H9 (cell line): ENCODE results near the gene CTR9. TPM values are rescaled to one million over a fixed set of nuclear protein-coding genes. Genes with fewer than 3 reads are reported as not detected.

Source experiments
- DNase-seq: peaks from one replicate; pipeline ENCODE4 v3.0.0-alpha.2; 2017
- H2AFZ ChIP-seq: one replicate; pipeline ENCODE4 v1.6.1; 2013; ENCODE audit warnings: mild to moderate bottlenecking, low read length, control low read depth, moderate library complexity
- H2AK5ac ChIP-seq: 2 replicates; pipeline ENCODE4 v1.6.1; 2013; ENCODE audit warnings: low read length, control low read depth, mixed read lengths; ENCODE audit not compliant: insufficient read length
- H2BK120ac ChIP-seq: one replicate; pipeline ENCODE4 v1.6.1; 2013; ENCODE audit warnings: low read depth, mild to moderate bottlenecking, low read length, control low read depth, inconsistent platforms; ENCODE audit not compliant: poor library complexity, severe bottlenecking
- H2BK12ac ChIP-seq: 2 replicates; pipeline ENCODE4 v1.6.1; 2013; ENCODE audit warnings: low read length, control low read depth, mixed read lengths, low read depth; ENCODE audit not compliant: insufficient read length
- H2BK15ac ChIP-seq: 2 replicates; pipeline ENCODE4 v1.6.1; 2013; ENCODE audit warnings: low read depth, low read length, control low read depth
- H2BK20ac ChIP-seq: one replicate; pipeline ENCODE4 v1.6.1; 2013; ENCODE audit warnings: low read depth, mild to moderate bottlenecking, low read length, control low read depth, inconsistent platforms; ENCODE audit not compliant: poor library complexity, severe bottlenecking
- H2BK5ac ChIP-seq: 2 replicates; pipeline ENCODE4 v1.6.1; 2013; ENCODE audit warnings: low read length, control low read depth, mixed read lengths; ENCODE audit not compliant: insufficient read length
- H3K14ac ChIP-seq: 2 replicates; pipeline ENCODE4 v1.6.1; 2013; ENCODE audit warnings: low read length, control low read depth; ENCODE audit not compliant: insufficient read depth
- H3K18ac ChIP-seq: 2 replicates; pipeline ENCODE4 v1.6.1; 2013; ENCODE audit warnings: low read depth, mild to moderate bottlenecking, mixed read lengths, low read length, control low read depth; ENCODE audit not compliant: insufficient read length
- H3K23ac ChIP-seq: 2 replicates; pipeline ENCODE4 v1.6.1; 2013; ENCODE audit warnings: low read length, control low read depth, mixed read lengths, low read depth; ENCODE audit not compliant: insufficient read length
- H3K23me2 ChIP-seq: 2 replicates; pipeline ENCODE4 v1.6.1; 2013; ENCODE audit warnings: low read depth, mild to moderate bottlenecking, mixed read lengths, low read length, control low read depth; ENCODE audit not compliant: insufficient read length, poor library complexity, severe bottlenecking
- H3K27ac ChIP-seq: 2 replicates; pipeline ENCODE4 v1.5.1; 2013; ENCODE audit warnings: low read length, control low read depth, mixed read lengths, low read depth; ENCODE audit not compliant: insufficient read length
- H3K27me3 ChIP-seq: 2 replicates; pipeline ENCODE4 v1.6.1; 2013; ENCODE audit warnings: low read length, control low read depth, inconsistent platforms; ENCODE audit not compliant: insufficient read depth
- H3K4ac ChIP-seq: 2 replicates; pipeline ENCODE4 v1.6.1; 2013; ENCODE audit warnings: low read depth, mild to moderate bottlenecking, control low read depth, inconsistent platforms, low read length, moderate library complexity
- H3K4me1 ChIP-seq: 2 replicates; pipeline ENCODE4 v1.6.1; 2013; ENCODE audit warnings: low read length, control low read depth, inconsistent platforms; ENCODE audit not compliant: insufficient read depth
- H3K4me2 ChIP-seq: 2 replicates; pipeline ENCODE4 v1.6.1; 2013; ENCODE audit warnings: low read length, control low read depth, mixed read lengths; ENCODE audit not compliant: insufficient read length, insufficient read depth
- H3K56ac ChIP-seq: 2 replicates; pipeline ENCODE4 v1.6.1; 2013; ENCODE audit warnings: low read depth, mild to moderate bottlenecking, mixed read lengths, low read length, control low read depth; ENCODE audit not compliant: insufficient read length
- H3K79me1 ChIP-seq: 2 replicates; pipeline ENCODE4 v1.6.1; 2013; ENCODE audit warnings: low read depth, mild to moderate bottlenecking, moderate library complexity, low read length, control low read depth, inconsistent platforms; ENCODE audit not compliant: insufficient read depth, poor library complexity, severe bottlenecking
- H3K79me2 ChIP-seq: 2 replicates; pipeline ENCODE4 v1.6.1; 2013; ENCODE audit warnings: low read length, control low read depth, inconsistent platforms; ENCODE audit not compliant: insufficient read depth
- H3K9ac ChIP-seq: 2 replicates; pipeline ENCODE4 v1.6.1; 2013; ENCODE audit warnings: low read length, control low read depth, mixed read lengths; ENCODE audit not compliant: insufficient read length; ENCODE audit errors: extremely low read depth
- H3K9me3 ChIP-seq: one replicate; pipeline ENCODE4 v1.6.1; 2013; ENCODE audit warnings: low read depth, low read length, inconsistent platforms; ENCODE audit not compliant: control insufficient read depth
- H3T11ph ChIP-seq: one replicate; pipeline ENCODE4 v1.6.1; 2013; ENCODE audit warnings: mild to moderate bottlenecking, low read length, control low read depth, inconsistent platforms
- H4K20me1 ChIP-seq: one replicate; pipeline ENCODE4 v1.6.1; 2013; ENCODE audit not compliant: control insufficient read depth, insufficient read length, insufficient read depth
- H4K5ac ChIP-seq: 2 replicates; pipeline ENCODE4 v1.6.1; 2013; ENCODE audit warnings: low read depth, mild to moderate bottlenecking, mixed read lengths, low read length, control low read depth; ENCODE audit not compliant: insufficient read length
- H4K8ac ChIP-seq: replicated peaks from 2 replicates; pipeline ENCODE4 v1.6.1; 2013; ENCODE audit warnings: low read length, control low read depth, mixed read lengths, low read depth; ENCODE audit not compliant: insufficient read length
- H4K91ac ChIP-seq: 2 replicates; pipeline ENCODE4 v1.6.1; 2013; ENCODE audit warnings: low read depth, mild to moderate bottlenecking, moderate library complexity, mixed read lengths, low read length, control low read depth; ENCODE audit not compliant: insufficient read length
- H3K27ac Mint-ChIP-seq, 3 experiments: 2 replicates in 2 of 3; 3 replicates in 1 of 3; pipeline ENCODE4 v1.8.0; 2020 to 2021; ENCODE audit warnings: mixed read lengths in 3 of 3, mild to moderate bottlenecking in 1 of 3, moderate library complexity in 1 of 3
- H3K27me3 Mint-ChIP-seq: 2 replicates; pipeline ENCODE4 v1.8.0; 2021; ENCODE audit warnings: low read depth, mild to moderate bottlenecking, moderate library complexity, mixed read lengths
- H3K36me3 Mint-ChIP-seq, 3 experiments: 2 replicates in 2 of 3; 3 replicates in 1 of 3; pipeline ENCODE4 v1.8.0; 2020 to 2021; ENCODE audit warnings: low read depth in 3 of 3, mixed read lengths in 3 of 3; ENCODE audit not compliant: insufficient read depth in 1 of 3
- H3K4me1 Mint-ChIP-seq, 2 experiments: 2 replicates each; pipeline ENCODE4 v1.8.0; 2020; ENCODE audit warnings: mixed read lengths in 2 of 2
- H3K4me3 Mint-ChIP-seq, 2 experiments: 2 replicates in 1 of 2; 3 replicates in 1 of 2; pipeline ENCODE4 v1.8.0; 2020 to 2021; ENCODE audit warnings: mild to moderate bottlenecking in 2 of 2, mixed read lengths in 2 of 2, moderate library complexity in 1 of 2
- H3K9me3 Mint-ChIP-seq, 2 experiments: 2 replicates in 1 of 2; 3 replicates in 1 of 2; pipeline ENCODE4 v1.8.0; 2020; ENCODE audit warnings: mild to moderate bottlenecking in 2 of 2, mixed read lengths in 2 of 2, moderate library complexity in 1 of 2
- CTCF ChIP-seq: fragments of 200-600 bp; sonication (generic); conservative IDR thresholded peaks from 3 replicates; pipeline ENCODE4 v1.8.0; 2021; ENCODE audit warnings: antibody characterized with exemption, mild to moderate bottlenecking
- WGBS: extraction: QIAGEN DNeasy Blood & Tissue Kit; methylation state at CpG from one replicate; pipeline ENCODE4 v1.1.7; 2013; ENCODE audit warnings: missing lambda C conversion rate, low lambda C conversion rate, mixed read lengths; ENCODE audit not compliant: insufficient read length; ENCODE audit errors: extremely low coverage; 5-methylcytosine and 5-hydroxymethylcytosine counted together
- total RNA-seq: library from RNA; stranded (reverse); gene quantifications from 2 replicates; pipeline ENCODE4 v1.2.1, GENCODE V29; 2021

The CTR9 gene
- total RNA-seq, 1 experiment from 2014 or later: 37.5 TPM

- no peaks in the 10 kb centered on the region for H3K36me3 Mint-ChIP-seq
- H3K23me2 ChIP-seq: no peaks in the 10 kb centered on the region
- no peaks in the 10 kb centered on the region for H3K27me3 ChIP-seq
- no peak overlapping the region for H3K9ac ChIP-seq
- no peak overlapping the region for H3K23ac ChIP-seq
- no peak overlapping the region for H3K4ac ChIP-seq
- H2AFZ ChIP-seq: no peak overlapping the region
- no peak overlapping the region for H2BK5ac ChIP-seq
- H4K91ac ChIP-seq: no peak overlapping the region
- no peak overlapping the region for H4K8ac ChIP-seq
- no peak overlapping the region for H4K5ac ChIP-seq
- no peak overlapping the region for H3K18ac ChIP-seq
- no peaks in the 10 kb centered on the region for H3K79me1 ChIP-seq
- DNase-seq: no peak
- H3K4me2 ChIP-seq: no peak overlapping the region
- H2BK120ac ChIP-seq: no peak overlapping the region
- no peak overlapping the region for H2BK12ac ChIP-seq
- TF ChIP-seq CTCF: no peak
- H3K56ac ChIP-seq: no peak overlapping the region
- no peak overlapping the region for H3K27ac ChIP-seq
- H2BK20ac ChIP-seq: no peak overlapping the region
- no peak overlapping the region for H3T11ph ChIP-seq
- no peaks in the 10 kb centered on the region for H4K20me1 ChIP-seq
- no peaks in the 10 kb centered on the region for H3K79me2 ChIP-seq
- no peaks in the 10 kb centered on the region for H3K4me1 ChIP-seq
- no peak overlapping the region for H2BK15ac ChIP-seq
- H3K4me1 Mint-ChIP-seq: peaks cover 9 to 15% of the 10 kb centered on the region in 2 experiments
- H3K9me3 Mint-ChIP-seq: no peaks in the 10 kb centered on the region
- H3K9me3 ChIP-seq: no peaks in the 10 kb centered on the region
- no peak overlapping the region for H3K4me3 Mint-ChIP-seq
- no peak overlapping the region for H3K27ac Mint-ChIP-seq
- H2AK5ac ChIP-seq: no peak overlapping the region
- H3K27me3 Mint-ChIP-seq: no peaks in the 10 kb centered on the region
- H3K14ac ChIP-seq: no peak overlapping the region
- WGBS: no CpG with 5 or more reads among the region's 5 CpGs
Observed at GRCh38 chr11:10786451-10786850, 35.4 kb downstream of the CTR9 start.
